Stimulated activated naive CD8-positive, alpha-beta T cell treated with anti-CD3 and anti-CD28 coated beads, Interleukin-15, Interleukin-2, amounts not matched to agents 100 ng/mL and 50 ng/mL, for 24 hours (primary cell): ENCODE results near the gene IFT25.
"Not testable (repeated sequence)": the region's sequence is repeated elsewhere in the genome, so short reads cannot be mapped to it uniquely, and the experiment has no call there.

Source experiments
- H3K27ac Mint-ChIP-seq: one replicate; pipeline ENCODE4 v1.8.0; 2021; ENCODE audit warnings: mild to moderate bottlenecking, mixed read lengths
- H3K27me3 Mint-ChIP-seq: one replicate; pipeline ENCODE4 v1.8.0; 2021; ENCODE audit warnings: mixed read lengths
- H3K36me3 Mint-ChIP-seq: one replicate; pipeline ENCODE4 v1.8.0; 2021; ENCODE audit warnings: low read depth, mixed read lengths
- H3K4me1 Mint-ChIP-seq: one replicate; pipeline ENCODE4 v1.8.0; 2021; ENCODE audit warnings: low read depth, mixed read lengths
- H3K4me3 Mint-ChIP-seq: one replicate; pipeline ENCODE4 v1.8.0; 2021; ENCODE audit warnings: mild to moderate bottlenecking, mixed read lengths
- H3K9me3 Mint-ChIP-seq: one replicate; pipeline ENCODE4 v1.8.0; 2021; ENCODE audit warnings: mixed read lengths

The IFT25 gene

DNA sequence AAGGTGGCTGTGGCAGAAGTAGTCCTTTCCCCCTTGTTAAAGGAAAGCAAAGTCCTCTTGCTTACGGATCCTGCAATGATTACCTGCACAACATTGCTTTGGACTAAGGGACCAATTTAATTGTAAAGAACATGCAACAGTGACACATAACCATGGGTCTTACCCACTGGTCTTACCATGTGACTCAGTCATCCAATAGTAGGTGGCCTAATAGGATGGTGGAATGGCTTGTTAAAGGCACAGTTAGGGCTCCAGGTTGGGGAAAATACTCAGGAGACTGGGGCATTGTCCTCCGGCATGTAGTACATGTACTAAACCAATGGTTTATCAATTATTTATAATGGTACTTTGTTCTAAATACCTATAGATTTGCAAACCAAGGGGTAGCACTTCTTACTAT is 53.8 kb downstream of the IFT25 start:
- H3K27me3 Mint-ChIP-seq, result peaks cover 10% of the 10 kb centered on the region
- no peak overlapping the region for H3K27ac Mint-ChIP-seq
- peaks cover 6% of the 10 kb centered on the region for H3K36me3 Mint-ChIP-seq

GRCh38 chr1:53891018-53891417 is 54.5 kb downstream of the IFT25 start:
- Mint-ChIP-seq H3K27me3 (peaks cover 10% of the 10 kb centered on the region), H3K36me3 (peaks cover 7% of the 10 kb centered on the region), H3K4me1 (peaks cover 48% of the 10 kb centered on the region), H3K9me3 (no peaks in the 10 kb centered on the region), H3K4me3 (no peak overlapping the region), H3K27ac (peak overlapping the region; percentile 98)

More for the DNA sequence above, 53.8 kb downstream of the IFT25 start:
- no peaks in the 10 kb centered on the region for H3K9me3 Mint-ChIP-seq
- H3K4me1 Mint-ChIP-seq, result peaks cover 48% of the 10 kb centered on the region
- H3K4me3 Mint-ChIP-seq, result no peak overlapping the region

- Mint-ChIP-seq H3K27ac (peak overlapping the region; percentile 98), H3K27me3 (peaks cover 6% of the 10 kb centered on the region), H3K36me3 (peaks cover 7% of the 10 kb centered on the region)
These were observed 55.0 kb downstream of the IFT25 start for GRCh38 chr1:53890522-53890941.

GRCh38 chr1:53889304-53890298 is 55.9 kb downstream of the IFT25 start, which contains the start of gene YIPF1:
Gene YIPF1 (minus strand): TSS chr1:53889797. CDS start chr1:53888937, 860 bp downstream.
- Mint-ChIP-seq H3K36me3 (peaks cover 12% of the 10 kb centered on the region), H3K27ac (peak within 1 kb of the TSS; percentile 98), H3K9me3 (no peaks in the 10 kb centered on the region), H3K27me3 (peaks cover 2% of the 10 kb centered on the region), H3K4me3 (peak within 1 kb of the TSS; percentile 98), H3K4me1 (peaks cover 51% of the 10 kb centered on the region)

More at GRCh38 chr1:53890522-53890941, 55.0 kb downstream of the IFT25 start:
- H3K4me3 Mint-ChIP-seq, result peak overlapping the region; percentile 98
- H3K9me3 Mint-ChIP-seq, result no peaks in the 10 kb centered on the region
- peaks cover 48% of the 10 kb centered on the region for H3K4me1 Mint-ChIP-seq

DNA sequence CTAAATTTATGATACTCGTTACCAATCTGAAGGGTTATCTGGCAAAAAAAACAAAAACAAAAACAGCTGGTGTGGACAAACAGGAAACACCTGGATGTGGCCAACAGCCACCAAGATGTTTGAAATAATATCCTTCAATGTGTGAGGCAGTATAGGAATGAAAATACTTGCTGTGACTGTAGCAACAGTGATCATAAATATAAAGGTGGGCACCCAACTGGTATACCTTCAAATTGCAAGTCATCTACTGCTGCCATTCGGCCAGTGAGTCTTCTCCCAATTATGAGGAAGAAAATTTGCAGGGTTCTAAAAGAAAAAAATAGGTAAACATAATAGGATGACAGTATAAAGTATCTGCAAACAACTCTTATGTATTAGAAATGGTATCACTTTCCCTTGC is 56.8 kb downstream of the IFT25 start:
- Mint-ChIP-seq H3K27ac (peak overlapping the region; percentile 43), H3K27me3 (no peaks in the 10 kb centered on the region), H3K9me3 (no peaks in the 10 kb centered on the region), H3K4me1 (peaks cover 41% of the 10 kb centered on the region), H3K4me3 (peak overlapping the region; percentile 98), H3K36me3 (peaks cover 12% of the 10 kb centered on the region)

DNA sequence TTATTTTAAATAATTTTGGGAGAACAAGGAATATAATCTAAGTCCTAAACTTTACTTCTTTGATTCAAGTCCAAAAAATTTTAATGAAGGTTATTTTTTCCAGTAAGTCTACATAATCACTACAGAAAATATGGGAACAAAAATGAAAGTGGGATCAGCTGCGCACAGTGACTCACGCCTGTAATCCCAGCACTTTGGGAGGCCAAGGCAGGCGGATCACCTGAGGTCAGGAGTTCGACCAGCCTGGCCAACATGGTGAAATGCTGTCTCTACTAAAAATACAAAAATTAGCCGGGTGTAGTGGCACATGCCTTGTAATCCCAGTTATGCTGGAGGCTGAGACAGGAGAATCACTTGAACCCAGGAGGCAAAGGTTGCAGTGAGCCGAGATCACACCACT is 61.9 kb downstream of the IFT25 start:
- Mint-ChIP-seq H3K36me3 (peaks cover 35% of the 10 kb centered on the region), H3K4me1 (peaks cover 12% of the 10 kb centered on the region)
- H3K27me3 Mint-ChIP-seq, H3K9me3 Mint-ChIP-seq, H3K4me3 Mint-ChIP-seq, H3K27ac Mint-ChIP-seq: not testable (repeated sequence)

DNA sequence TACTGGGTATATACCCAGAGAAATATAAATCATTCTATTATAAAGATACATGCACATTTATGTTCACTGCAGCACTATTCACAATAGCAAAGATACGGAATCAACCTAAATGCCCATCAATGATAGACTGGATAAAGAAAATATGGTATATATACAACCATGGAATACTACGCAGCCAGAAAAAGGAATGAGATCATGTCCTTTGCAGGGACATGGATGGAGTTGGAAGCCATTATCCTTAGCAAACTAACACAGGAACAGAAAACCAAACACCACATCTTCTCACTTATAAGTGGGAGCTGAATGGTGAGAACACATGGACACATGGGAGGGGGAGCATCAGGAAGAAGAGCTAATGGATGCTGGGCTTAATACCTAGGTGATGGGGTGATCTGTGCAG is 63.6 kb downstream of the IFT25 start:
- not testable (repeated sequence) for H3K4me1 Mint-ChIP-seq, H3K4me3 Mint-ChIP-seq, H3K27ac Mint-ChIP-seq, H3K9me3 Mint-ChIP-seq, H3K27me3 Mint-ChIP-seq
- H3K36me3 Mint-ChIP-seq, result peaks cover 40% of the 10 kb centered on the region

DNA sequence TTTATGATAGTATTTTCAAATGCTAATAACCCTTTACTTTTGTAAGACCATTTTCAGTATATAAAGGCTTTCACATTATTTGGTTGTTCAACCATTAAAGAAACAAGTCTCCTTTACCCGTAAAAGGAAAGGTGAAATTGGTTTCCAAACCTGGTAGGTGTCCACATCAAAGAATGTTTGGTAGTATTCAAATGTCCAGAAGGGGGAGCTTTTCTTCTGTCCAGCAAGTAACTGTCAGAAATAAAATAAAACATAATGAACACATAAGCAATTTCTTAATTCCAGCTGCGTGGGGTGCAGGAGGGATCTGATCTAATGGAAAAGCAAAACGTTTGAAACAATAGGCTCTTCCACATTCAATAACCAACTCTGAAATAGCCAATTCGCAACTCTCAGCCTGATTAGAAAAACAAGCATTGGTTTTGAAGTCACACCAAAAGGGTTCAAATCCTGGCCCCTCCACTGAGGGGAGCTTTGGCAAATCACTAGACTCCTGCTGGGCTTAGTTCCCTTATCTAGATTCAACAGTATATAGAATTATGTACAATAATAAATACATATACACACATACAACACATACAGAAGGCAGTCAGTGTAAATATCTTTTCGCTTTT is 66.9 kb downstream of the IFT25 start:
- no peaks in the 10 kb centered on the region for H3K4me1 Mint-ChIP-seq
- no peaks in the 10 kb centered on the region for H3K27me3 Mint-ChIP-seq
- H3K4me3 Mint-ChIP-seq, result no peak overlapping the region
- H3K9me3 Mint-ChIP-seq, result no peaks in the 10 kb centered on the region
- peaks cover 40% of the 10 kb centered on the region for H3K36me3 Mint-ChIP-seq
- H3K27ac Mint-ChIP-seq, result no peak overlapping the region

GRCh38 chr1:53875150-53875549 is 70.3 kb downstream of the IFT25 start:
- H3K36me3 Mint-ChIP-seq, result peaks cover 37% of the 10 kb centered on the region

GRCh38 chr1:53871773-53872484 is 73.6 kb downstream of the IFT25 start:
- H3K9me3 Mint-ChIP-seq, result no peaks in the 10 kb centered on the region
- H3K27ac Mint-ChIP-seq, result no peak overlapping the region
- no peaks in the 10 kb centered on the region for H3K4me1 Mint-ChIP-seq
- no peaks in the 10 kb centered on the region for H3K27me3 Mint-ChIP-seq
- no peak overlapping the region for H3K4me3 Mint-ChIP-seq
- peaks cover 47% of the 10 kb centered on the region for H3K36me3 Mint-ChIP-seq

More at GRCh38 chr1:53875150-53875549, 70.3 kb downstream of the IFT25 start:
- not testable (repeated sequence) for H3K9me3 Mint-ChIP-seq, H3K4me3 Mint-ChIP-seq, H3K27ac Mint-ChIP-seq, H3K4me1 Mint-ChIP-seq, H3K27me3 Mint-ChIP-seq
